ENCODE measurements around the gene PRICKLE1.

The PRICKLE1 gene

DNA sequence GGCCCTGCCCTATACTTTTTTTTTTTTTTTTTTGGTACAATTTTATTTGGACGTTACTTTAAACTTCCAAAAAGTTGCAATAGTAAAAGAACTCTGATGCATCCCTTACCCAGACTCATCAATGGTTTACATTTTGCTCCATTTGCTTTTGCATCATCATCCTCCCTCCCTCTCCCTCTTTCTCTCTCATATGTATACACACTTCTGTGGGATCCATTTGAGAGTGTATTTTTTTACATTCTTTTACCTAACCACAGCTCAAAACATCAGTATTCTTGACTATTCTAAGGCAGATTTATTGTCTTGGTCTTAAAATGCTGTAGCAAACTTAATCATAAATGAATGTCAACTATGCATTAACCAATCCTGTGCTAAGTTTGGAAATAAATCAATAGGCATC, 111.6 kb downstream of the PRICKLE1 start:
- Mint-ChIP-seq H3K4me1 (peaks cover 68% of the 10 kb centered on the region), H3K4me3 (no peak overlapping the region), H3K36me3 (ENCODE audit: low read depth) (peaks cover 5% of the 10 kb centered on the region), H3K27ac (peak overlapping the region; percentile 15 to 59 (median 27)), H3K27me3 (ENCODE audit: low read depth) (no peaks in the 10 kb centered on the region), H3K9me3 (no peaks in the 10 kb centered on the region)
- TF ChIP-seq, protein P1, sequence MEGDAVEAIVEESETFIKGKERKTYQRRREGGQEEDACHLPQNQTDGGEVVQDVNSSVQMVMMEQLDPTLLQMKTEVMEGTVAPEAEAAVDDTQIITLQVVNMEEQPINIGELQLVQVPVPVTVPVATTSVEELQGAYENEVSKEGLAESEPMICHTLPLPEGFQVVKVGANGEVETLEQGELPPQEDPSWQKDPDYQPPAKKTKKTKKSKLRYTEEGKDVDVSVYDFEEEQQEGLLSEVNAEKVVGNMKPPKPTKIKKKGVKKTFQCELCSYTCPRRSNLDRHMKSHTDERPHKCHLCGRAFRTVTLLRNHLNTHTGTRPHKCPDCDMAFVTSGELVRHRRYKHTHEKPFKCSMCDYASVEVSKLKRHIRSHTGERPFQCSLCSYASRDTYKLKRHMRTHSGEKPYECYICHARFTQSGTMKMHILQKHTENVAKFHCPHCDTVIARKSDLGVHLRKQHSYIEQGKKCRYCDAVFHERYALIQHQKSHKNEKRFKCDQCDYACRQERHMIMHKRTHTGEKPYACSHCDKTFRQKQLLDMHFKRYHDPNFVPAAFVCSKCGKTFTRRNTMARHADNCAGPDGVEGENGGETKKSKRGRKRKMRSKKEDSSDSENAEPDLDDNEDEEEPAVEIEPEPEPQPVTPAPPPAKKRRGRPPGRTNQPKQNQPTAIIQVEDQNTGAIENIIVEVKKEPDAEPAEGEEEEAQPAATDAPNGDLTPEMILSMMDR (IDR thresholded peaks at IDR 0.05; ENCODE audit: unreplicated experiment in 3 of 3): no peak

DNA sequence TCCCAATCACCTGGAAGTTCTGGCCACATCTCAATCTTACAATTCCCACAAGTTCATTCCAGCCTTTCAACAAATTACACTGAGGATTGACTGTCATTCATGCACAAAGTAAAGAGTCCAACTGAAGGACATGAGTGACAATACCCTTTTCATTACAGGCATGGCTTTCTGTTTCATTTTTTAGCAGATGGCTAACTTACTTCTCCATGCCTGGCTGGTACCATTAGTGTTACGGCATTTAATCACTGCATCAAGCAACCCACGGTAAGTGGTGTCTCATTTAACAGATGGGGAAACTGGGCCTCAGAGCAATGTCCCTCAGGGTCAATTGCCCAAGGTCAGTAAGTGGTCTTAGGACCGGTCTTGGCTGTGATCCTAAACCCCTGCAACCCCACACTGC, 114.4 kb downstream of the PRICKLE1 start:
- TF ChIP-seq, protein P1 (IDR thresholded peaks at IDR 0.05; ENCODE audit: unreplicated experiment in 3 of 3): no peak
- Mint-ChIP-seq H3K4me3 (peak overlapping the region in 1 of 3 experiments; percentile 9), H3K9me3 (no peaks in the 10 kb centered on the region), H3K27me3 (ENCODE audit: low read depth) (no peaks in the 10 kb centered on the region), H3K4me1 (peaks cover 75% of the 10 kb centered on the region), H3K36me3 (ENCODE audit: low read depth) (peaks cover 27% of the 10 kb centered on the region), H3K27ac (peak overlapping the region; percentile 38 to 95 (median 74))

DNA sequence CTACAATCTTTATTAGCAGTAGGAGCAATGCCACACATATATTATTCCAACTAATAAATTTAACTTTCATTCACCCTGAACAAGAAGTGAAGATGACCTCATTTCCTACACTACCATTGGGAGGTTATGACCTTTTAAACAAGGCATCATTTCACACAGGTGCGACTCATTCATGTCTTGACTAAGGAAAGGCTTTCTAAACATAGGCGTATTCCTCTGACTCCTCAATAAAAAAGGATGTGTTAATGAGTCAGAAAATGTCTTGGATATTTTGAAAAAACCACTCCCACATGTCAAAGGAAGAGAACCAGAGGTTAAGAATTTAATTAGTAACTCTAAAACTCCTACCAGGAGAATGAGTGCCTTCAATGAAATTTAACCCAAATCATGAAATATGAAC, 115.2 kb downstream of the PRICKLE1 start:
- Mint-ChIP-seq H3K4me3 (no peak overlapping the region), H3K9me3 (no peaks in the 10 kb centered on the region), H3K27ac (peak overlapping the region; percentile 38 to 95 (median 74)), H3K27me3 (ENCODE audit: low read depth) (no peaks in the 10 kb centered on the region), H3K36me3 (ENCODE audit: low read depth) (peaks cover 33% of the 10 kb centered on the region), H3K4me1 (peaks cover 77% of the 10 kb centered on the region)
- TF ChIP-seq, protein P1 (IDR thresholded peaks at IDR 0.05; ENCODE audit: unreplicated experiment in 3 of 3): no peak

DNA sequence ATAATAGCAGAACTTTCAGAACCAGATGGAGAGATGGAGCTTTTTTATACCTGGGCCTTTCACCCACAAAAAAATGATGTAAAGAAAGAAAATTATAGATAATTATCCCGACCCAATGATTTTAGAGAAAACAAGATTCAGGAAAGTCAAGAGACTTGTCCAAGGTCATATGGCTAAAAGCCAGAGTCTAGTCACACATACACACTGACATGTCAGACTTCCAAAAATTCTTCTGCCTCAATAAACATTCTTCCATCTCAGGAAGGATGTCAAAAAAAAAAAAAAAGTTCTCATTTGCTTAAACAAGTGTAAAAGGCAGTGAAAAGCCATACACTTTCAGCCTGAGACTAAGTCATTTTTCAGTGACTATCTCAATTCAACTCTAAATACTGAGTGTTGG, 116.0 kb downstream of the PRICKLE1 start:
- Mint-ChIP-seq H3K27me3 (ENCODE audit: low read depth) (no peaks in the 10 kb centered on the region), H3K27ac (peak overlapping the region; percentile 54 to 76 (median 74)), H3K36me3 (ENCODE audit: low read depth) (peaks cover 42% of the 10 kb centered on the region), H3K4me1 (peaks cover 76% of the 10 kb centered on the region), H3K4me3 (no peak overlapping the region), H3K9me3 (no peaks in the 10 kb centered on the region)
- TF ChIP-seq, protein P1 (IDR thresholded peaks at IDR 0.05; ENCODE audit: unreplicated experiment in 3 of 3): no peak

DNA sequence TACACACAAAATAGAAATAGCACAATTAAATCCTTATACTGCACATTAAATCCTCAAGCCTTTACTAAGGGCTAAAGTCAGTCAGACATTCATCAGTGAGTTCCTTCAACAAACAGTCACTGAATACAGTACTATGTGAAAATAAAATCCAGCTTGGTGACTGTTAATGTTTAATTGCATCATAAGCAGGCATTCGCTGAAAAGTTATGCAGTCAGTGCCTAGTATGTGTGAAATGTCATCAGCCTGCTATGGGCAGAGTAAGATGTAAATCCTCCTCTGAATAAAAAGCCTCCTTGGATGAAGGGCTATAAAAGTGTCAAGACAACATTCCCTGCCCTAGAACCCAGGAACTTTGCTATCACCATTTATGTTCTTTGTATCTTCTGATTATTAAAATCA, 116.4 kb downstream of the PRICKLE1 start:
- H3K27me3 Mint-ChIP-seq (ENCODE audit: low read depth): no peaks in the 10 kb centered on the region
- H3K4me1 Mint-ChIP-seq: peaks cover 75% of the 10 kb centered on the region
- no peak overlapping the region for H3K4me3 Mint-ChIP-seq
- H3K9me3 Mint-ChIP-seq: no peaks in the 10 kb centered on the region
- TF ChIP-seq, protein P1 (IDR thresholded peaks at IDR 0.05; ENCODE audit: unreplicated experiment in 3 of 3): no peak
- peak overlapping the region; percentile 54 to 76 (median 74) for H3K27ac Mint-ChIP-seq
- peaks cover 44% of the 10 kb centered on the region for H3K36me3 Mint-ChIP-seq (ENCODE audit: low read depth)

DNA sequence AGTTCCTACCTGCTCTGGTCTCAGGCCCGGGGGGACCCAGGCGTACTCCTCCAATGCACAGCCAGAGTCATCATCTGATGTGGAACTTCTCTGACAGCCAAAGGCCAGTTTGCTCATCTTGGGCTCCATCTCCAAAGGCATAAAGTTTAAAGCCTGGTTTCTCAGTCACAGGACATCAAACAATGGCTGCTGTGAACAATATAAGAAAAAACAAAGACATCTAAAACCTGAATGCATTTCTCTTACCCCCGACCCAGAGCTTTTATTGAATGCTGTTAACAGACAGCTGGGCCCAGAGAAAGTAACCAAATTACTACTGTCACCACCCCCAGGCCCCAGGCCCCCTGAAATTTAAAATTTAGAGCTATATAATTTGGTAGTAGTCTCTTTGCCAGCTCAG, 117.2 kb downstream of the PRICKLE1 start:
- Mint-ChIP-seq H3K27ac (peak overlapping the region; percentile 54 to 76 (median 74)), H3K27me3 (ENCODE audit: low read depth) (no peaks in the 10 kb centered on the region), H3K4me1 (peaks cover 69% of the 10 kb centered on the region), H3K4me3 (no peak overlapping the region), H3K9me3 (no peaks in the 10 kb centered on the region), H3K36me3 (ENCODE audit: low read depth) (peaks cover 47% of the 10 kb centered on the region)
- TF ChIP-seq, protein P1 (IDR thresholded peaks at IDR 0.05; ENCODE audit: unreplicated experiment in 3 of 3): no peak

Measured in nephron (organoid).